GM12878 (cell line): Measurements from ENCODE around the gene WIPF2. TPM values are rescaled to one million over a fixed set of nuclear protein-coding genes. Genes with fewer than 3 reads are reported as not detected.

Experiments
- NKRF ChIP-seq: fragments of 450-650 bp; conservative IDR thresholded peaks from 2 replicates; pipeline ENCODE4 v1.6.1; 2017; ENCODE audit warnings: mild to moderate bottlenecking, moderate library complexity
- polyA plus RNA-seq, 11 experiments: library from polyadenylated mRNA; depleted of rRNA in 4 of 11; unstranded in 6 of 11; stranded (reverse) in 5 of 11; fragments of >200 nt; fragmentation: Nextera tagmentation in 4 of 11; fragmentation: Illumina TruSeq in 1 of 11; extraction: Ambion mirVana in 4 of 11; extraction: Trizol in 1 of 11; gene quantifications; 1 replicate in 1 of 11; 2 replicates in 10 of 11; pipeline versions ENCODE4 v1.2.1 to v1.2.3, GENCODE V29; 2011 to 2016; ENCODE audit warnings: inconsistent platforms in 2 of 11, missing spikeins in 2 of 11, low read depth in 1 of 11
- total RNA-seq, 4 experiments: library from RNA; depleted of rRNA in 3 of 4; stranded (reverse); fragments of >200 nt in 3 of 4; fragmentation: Illumina TruSeq in 1 of 4; extraction: Trizol in 1 of 4; gene quantifications; 2 replicates each; pipeline versions ENCODE4 v1.2.1 to v1.2.3, GENCODE V29; 2013 to 2021
- TF ChIP-seq, protein P1 (sequence below): IDR thresholded peaks from 2 replicates; pipeline ENCODE4 v1.6.1; 2012; ENCODE audit warnings: improper control_type of control experiment, low read depth, low read length; ENCODE audit not compliant: insufficient replicate concordance

WIPF2 gene
- total and polyA plus RNA-seq, 10 of the 15 experiments (the other 5 are each of a cell fraction or from before 2014, with no cell fraction given): 4.2 to 20.8 (median 7.1) TPM

DNA sequence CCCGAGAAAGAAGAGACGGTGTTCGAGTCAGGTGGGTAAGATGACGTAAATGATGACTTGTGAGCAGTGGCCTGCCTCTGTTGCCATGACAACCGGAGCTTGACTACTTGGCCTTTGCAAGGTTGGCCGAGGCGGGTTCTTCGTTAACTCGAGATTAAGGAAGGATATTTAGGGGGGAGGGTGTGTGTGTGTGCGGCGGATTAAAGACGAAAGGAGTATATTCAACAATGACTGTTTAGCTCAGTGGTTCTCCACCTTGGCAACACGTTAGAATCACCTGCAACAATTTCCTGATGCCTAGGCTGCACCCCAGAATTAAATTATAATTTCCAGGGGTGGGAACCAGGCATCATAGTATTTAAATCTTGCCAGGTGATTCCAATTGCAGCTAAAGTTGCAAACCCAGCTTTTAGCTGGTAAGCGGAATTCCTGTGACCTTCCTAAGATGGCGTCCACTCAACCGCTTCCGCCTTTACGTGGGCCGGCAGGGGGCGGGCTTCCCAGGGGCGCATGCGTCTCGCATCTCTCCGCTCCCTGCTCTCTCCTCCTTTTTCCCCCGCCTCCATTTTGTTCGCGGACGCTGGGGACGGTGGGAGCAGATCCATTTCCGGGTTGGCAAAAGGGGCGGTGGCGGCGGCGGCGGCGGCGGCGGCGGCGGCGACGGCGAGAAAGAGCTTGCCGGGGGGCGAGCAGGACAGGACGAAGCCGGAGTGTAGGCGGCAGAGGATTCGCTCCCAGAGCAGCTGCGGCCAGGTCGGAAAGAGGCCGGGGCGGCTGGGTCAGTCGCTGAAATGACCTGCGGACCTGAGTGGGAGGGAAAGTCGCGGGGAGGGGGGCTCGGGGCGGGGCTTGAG, at the start of gene WIPF2 (continued):
- TF ChIP-seq, protein P1, sequence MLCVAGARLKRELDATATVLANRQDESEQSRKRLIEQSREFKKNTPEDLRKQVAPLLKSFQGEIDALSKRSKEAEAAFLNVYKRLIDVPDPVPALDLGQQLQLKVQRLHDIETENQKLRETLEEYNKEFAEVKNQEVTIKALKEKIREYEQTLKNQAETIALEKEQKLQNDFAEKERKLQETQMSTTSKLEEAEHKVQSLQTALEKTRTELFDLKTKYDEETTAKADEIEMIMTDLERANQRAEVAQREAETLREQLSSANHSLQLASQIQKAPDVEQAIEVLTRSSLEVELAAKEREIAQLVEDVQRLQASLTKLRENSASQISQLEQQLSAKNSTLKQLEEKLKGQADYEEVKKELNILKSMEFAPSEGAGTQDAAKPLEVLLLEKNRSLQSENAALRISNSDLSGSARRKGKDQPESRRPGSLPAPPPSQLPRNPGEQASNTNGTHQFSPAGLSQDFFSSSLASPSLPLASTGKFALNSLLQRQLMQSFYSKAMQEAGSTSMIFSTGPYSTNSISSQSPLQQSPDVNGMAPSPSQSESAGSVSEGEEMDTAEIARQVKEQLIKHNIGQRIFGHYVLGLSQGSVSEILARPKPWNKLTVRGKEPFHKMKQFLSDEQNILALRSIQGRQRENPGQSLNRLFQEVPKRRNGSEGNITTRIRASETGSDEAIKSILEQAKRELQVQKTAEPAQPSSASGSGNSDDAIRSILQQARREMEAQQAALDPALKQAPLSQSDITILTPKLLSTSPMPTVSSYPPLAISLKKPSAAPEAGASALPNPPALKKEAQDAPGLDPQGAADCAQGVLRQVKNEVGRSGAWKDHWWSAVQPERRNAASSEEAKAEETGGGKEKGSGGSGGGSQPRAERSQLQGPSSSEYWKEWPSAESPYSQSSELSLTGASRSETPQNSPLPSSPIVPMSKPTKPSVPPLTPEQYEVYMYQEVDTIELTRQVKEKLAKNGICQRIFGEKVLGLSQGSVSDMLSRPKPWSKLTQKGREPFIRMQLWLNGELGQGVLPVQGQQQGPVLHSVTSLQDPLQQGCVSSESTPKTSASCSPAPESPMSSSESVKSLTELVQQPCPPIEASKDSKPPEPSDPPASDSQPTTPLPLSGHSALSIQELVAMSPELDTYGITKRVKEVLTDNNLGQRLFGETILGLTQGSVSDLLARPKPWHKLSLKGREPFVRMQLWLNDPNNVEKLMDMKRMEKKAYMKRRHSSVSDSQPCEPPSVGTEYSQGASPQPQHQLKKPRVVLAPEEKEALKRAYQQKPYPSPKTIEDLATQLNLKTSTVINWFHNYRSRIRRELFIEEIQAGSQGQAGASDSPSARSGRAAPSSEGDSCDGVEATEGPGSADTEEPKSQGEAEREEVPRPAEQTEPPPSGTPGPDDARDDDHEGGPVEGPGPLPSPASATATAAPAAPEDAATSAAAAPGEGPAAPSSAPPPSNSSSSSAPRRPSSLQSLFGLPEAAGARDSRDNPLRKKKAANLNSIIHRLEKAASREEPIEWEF: no peak
- peak; percentile 11; the same call in 1 of the 2 replicates for TF ChIP-seq NKRF
